ENCODE data around the gene NUAK1.

Gene NUAK1

GRCh38 chr12:106037524-106038298, 101.0 kb downstream of the NUAK1 start:
- no peaks in the 10 kb centered on the region for H3K4me1 ChIP-seq (ENCODE audit: control insufficient read depth in 1 of 2, insufficient read depth in 2 of 2, low read length in 2 of 2)
- H3K36me3 ChIP-seq (ENCODE audit: control insufficient read depth in 1 of 2, insufficient read depth in 2 of 2, low read length in 2 of 2), result no peaks in the 10 kb centered on the region
- no peaks in the 10 kb centered on the region for H3K27me3 ChIP-seq (ENCODE audit: low read depth, low read length)
- H3K27ac ChIP-seq (ENCODE audit: low read length), result no peak overlapping the region
- no peaks in the 10 kb centered on the region for H3K9me3 ChIP-seq (ENCODE audit: control insufficient read depth in 1 of 2, low read length in 2 of 2)
- H3K4me3 ChIP-seq (ENCODE audit: low read depth in 1 of 2, low read length in 2 of 2), result no peak overlapping the region

GRCh38 chr12:106035421-106035820, 103.3 kb downstream of the NUAK1 start:
- H3K27ac ChIP-seq (ENCODE audit: low read length), result no peak overlapping the region
- no peaks in the 10 kb centered on the region for H3K27me3 ChIP-seq (ENCODE audit: low read depth, low read length)
- H3K9me3 ChIP-seq (ENCODE audit: control insufficient read depth in 1 of 2, low read length in 2 of 2), result no peaks in the 10 kb centered on the region
- no peak overlapping the region for H3K4me3 ChIP-seq (ENCODE audit: low read depth in 1 of 2, low read length in 2 of 2)
- no peaks in the 10 kb centered on the region for H3K4me1 ChIP-seq (ENCODE audit: control insufficient read depth in 1 of 2, insufficient read depth in 2 of 2, low read length in 2 of 2)
- H3K36me3 ChIP-seq (ENCODE audit: control insufficient read depth in 1 of 2, insufficient read depth in 2 of 2, low read length in 2 of 2), result no peaks in the 10 kb centered on the region

- no peaks in the 10 kb centered on the region for H3K27me3 ChIP-seq (ENCODE audit: low read depth, low read length)
- H3K27ac ChIP-seq (ENCODE audit: low read length), result no peak overlapping the region
- H3K4me1 ChIP-seq (ENCODE audit: control insufficient read depth in 1 of 2, insufficient read depth in 2 of 2, low read length in 2 of 2), result no peaks in the 10 kb centered on the region
- H3K9me3 ChIP-seq (ENCODE audit: control insufficient read depth in 1 of 2, low read length in 2 of 2), result no peaks in the 10 kb centered on the region
- no peaks in the 10 kb centered on the region for H3K36me3 ChIP-seq (ENCODE audit: control insufficient read depth in 1 of 2, insufficient read depth in 2 of 2, low read length in 2 of 2)
- H3K4me3 ChIP-seq (ENCODE audit: low read depth in 1 of 2, low read length in 2 of 2), result no peak overlapping the region
Measured at GRCh38 chr12:106034316-106034715, 104.4 kb downstream of the NUAK1 start.

GRCh38 chr12:106033161-106033675, 105.5 kb downstream of the NUAK1 start:
- H3K36me3 ChIP-seq (ENCODE audit: control insufficient read depth in 1 of 2, insufficient read depth in 2 of 2, low read length in 2 of 2), result no peaks in the 10 kb centered on the region
- no peaks in the 10 kb centered on the region for H3K4me1 ChIP-seq (ENCODE audit: control insufficient read depth in 1 of 2, insufficient read depth in 2 of 2, low read length in 2 of 2)
- H3K27me3 ChIP-seq (ENCODE audit: low read depth, low read length), result no peaks in the 10 kb centered on the region
- no peak overlapping the region for H3K27ac ChIP-seq (ENCODE audit: low read length)
- no peak overlapping the region for H3K4me3 ChIP-seq (ENCODE audit: low read depth in 1 of 2, low read length in 2 of 2)
- H3K9me3 ChIP-seq (ENCODE audit: control insufficient read depth in 1 of 2, low read length in 2 of 2), result no peaks in the 10 kb centered on the region

- Histone ChIP-seq H3K27ac (ENCODE audit: low read length) (no peak overlapping the region), H3K4me3 (ENCODE audit: low read depth in 1 of 2, low read length in 2 of 2) (no peak overlapping the region), H3K4me1 (ENCODE audit: control insufficient read depth in 1 of 2, insufficient read depth in 2 of 2, low read length in 2 of 2) (no peaks in the 10 kb centered on the region), H3K9me3 (ENCODE audit: control insufficient read depth in 1 of 2, low read length in 2 of 2) (no peaks in the 10 kb centered on the region), H3K36me3 (ENCODE audit: control insufficient read depth in 1 of 2, insufficient read depth in 2 of 2, low read length in 2 of 2) (no peaks in the 10 kb centered on the region), H3K27me3 (ENCODE audit: low read depth, low read length) (no peaks in the 10 kb centered on the region)
Measured at GRCh38 chr12:106032623-106032925, 106.2 kb downstream of the NUAK1 start.

GRCh38 chr12:106031761-106032622, 106.8 kb downstream of the NUAK1 start:
- Histone ChIP-seq H3K27ac (ENCODE audit: low read length) (no peak overlapping the region), H3K4me1 (ENCODE audit: control insufficient read depth in 1 of 2, insufficient read depth in 2 of 2, low read length in 2 of 2) (no peaks in the 10 kb centered on the region), H3K4me3 (ENCODE audit: low read depth in 1 of 2, low read length in 2 of 2) (no peak overlapping the region), H3K36me3 (ENCODE audit: control insufficient read depth in 1 of 2, insufficient read depth in 2 of 2, low read length in 2 of 2) (no peaks in the 10 kb centered on the region), H3K27me3 (ENCODE audit: low read depth, low read length) (no peaks in the 10 kb centered on the region), H3K9me3 (ENCODE audit: control insufficient read depth in 1 of 2, low read length in 2 of 2) (no peaks in the 10 kb centered on the region)

- H3K27ac ChIP-seq (ENCODE audit: low read length), result no peak overlapping the region
- no peaks in the 10 kb centered on the region for H3K4me1 ChIP-seq (ENCODE audit: control insufficient read depth in 1 of 2, insufficient read depth in 2 of 2, low read length in 2 of 2)
- no peaks in the 10 kb centered on the region for H3K27me3 ChIP-seq (ENCODE audit: low read depth, low read length)
- H3K36me3 ChIP-seq (ENCODE audit: control insufficient read depth in 1 of 2, insufficient read depth in 2 of 2, low read length in 2 of 2), result no peaks in the 10 kb centered on the region
- no peak overlapping the region for H3K4me3 ChIP-seq (ENCODE audit: low read depth in 1 of 2, low read length in 2 of 2)
- no peaks in the 10 kb centered on the region for H3K9me3 ChIP-seq (ENCODE audit: control insufficient read depth in 1 of 2, low read length in 2 of 2)
Measured at GRCh38 chr12:106030210-106031071, 108.3 kb downstream of the NUAK1 start.

GRCh38 chr12:106029532-106029931, 109.2 kb downstream of the NUAK1 start:
- Histone ChIP-seq H3K36me3 (ENCODE audit: control insufficient read depth in 1 of 2, insufficient read depth in 2 of 2, low read length in 2 of 2) (no peaks in the 10 kb centered on the region), H3K27ac (ENCODE audit: low read length) (no peak overlapping the region)

GRCh38 chr12:106027911-106028310, 110.8 kb downstream of the NUAK1 start:
- no peaks in the 10 kb centered on the region for H3K36me3 ChIP-seq (ENCODE audit: control insufficient read depth in 1 of 2, insufficient read depth in 2 of 2, low read length in 2 of 2)
- H3K4me3 ChIP-seq (ENCODE audit: low read depth in 1 of 2, low read length in 2 of 2), result no peak overlapping the region
- H3K4me1 ChIP-seq (ENCODE audit: control insufficient read depth in 1 of 2, insufficient read depth in 2 of 2, low read length in 2 of 2), result no peaks in the 10 kb centered on the region
- no peaks in the 10 kb centered on the region for H3K27me3 ChIP-seq (ENCODE audit: low read depth, low read length)
- no peaks in the 10 kb centered on the region for H3K9me3 ChIP-seq (ENCODE audit: control insufficient read depth in 1 of 2, low read length in 2 of 2)
- no peak overlapping the region for H3K27ac ChIP-seq (ENCODE audit: low read length)

More at GRCh38 chr12:106029532-106029931, 109.2 kb downstream of the NUAK1 start:
- H3K4me3 ChIP-seq (ENCODE audit: low read depth in 1 of 2, low read length in 2 of 2), result no peak overlapping the region
- no peaks in the 10 kb centered on the region for H3K27me3 ChIP-seq (ENCODE audit: low read depth, low read length)
- no peaks in the 10 kb centered on the region for H3K9me3 ChIP-seq (ENCODE audit: control insufficient read depth in 1 of 2, low read length in 2 of 2)
- H3K4me1 ChIP-seq (ENCODE audit: control insufficient read depth in 1 of 2, insufficient read depth in 2 of 2, low read length in 2 of 2), result no peaks in the 10 kb centered on the region

GRCh38 chr12:106027286-106027685, 111.5 kb downstream of the NUAK1 start:
- H3K4me3 ChIP-seq (ENCODE audit: low read depth in 1 of 2, low read length in 2 of 2), result no peak overlapping the region

GRCh38 chr12:106025129-106025528, 113.6 kb downstream of the NUAK1 start:
- Histone ChIP-seq H3K9me3 (ENCODE audit: control insufficient read depth in 1 of 2, low read length in 2 of 2) (peaks cover 0 to 2% of the 10 kb centered on the region in 2 donors), H3K4me3 (ENCODE audit: low read depth in 1 of 2, low read length in 2 of 2) (no peak overlapping the region), H3K36me3 (ENCODE audit: control insufficient read depth in 1 of 2, insufficient read depth in 2 of 2, low read length in 2 of 2) (no peaks in the 10 kb centered on the region), H3K27me3 (ENCODE audit: low read depth, low read length) (no peaks in the 10 kb centered on the region), H3K27ac (ENCODE audit: low read length) (no peak overlapping the region), H3K4me1 (ENCODE audit: control insufficient read depth in 1 of 2, insufficient read depth in 2 of 2, low read length in 2 of 2) (no peaks in the 10 kb centered on the region)

More at GRCh38 chr12:106027286-106027685, 111.5 kb downstream of the NUAK1 start:
- Histone ChIP-seq H3K27ac (ENCODE audit: low read length) (no peak overlapping the region), H3K27me3 (ENCODE audit: low read depth, low read length) (no peaks in the 10 kb centered on the region), H3K4me1 (ENCODE audit: control insufficient read depth in 1 of 2, insufficient read depth in 2 of 2, low read length in 2 of 2) (no peaks in the 10 kb centered on the region), H3K36me3 (ENCODE audit: control insufficient read depth in 1 of 2, insufficient read depth in 2 of 2, low read length in 2 of 2) (no peaks in the 10 kb centered on the region), H3K9me3 (ENCODE audit: control insufficient read depth in 1 of 2, low read length in 2 of 2) (no peaks in the 10 kb centered on the region)

Measured in muscle layer of duodenum (tissue), 2 donors.